HEK293T (cell line): ENCODE results near the gene SLC7A10.
A peak's percentile ranks its signal among the peaks of the same experiment; 100 is the strongest.

Experiments used
- CTCF ChIA-PET: fragments of 350-600 bp; formaldehyde crosslinking; extraction: SDS; loops from one replicate; lab custom pipeline; 2021; ENCODE audit warnings: antibody characterized with exemption, inconsistent platforms; lab: Yijun Ruan, JAX
- POLR2A ChIA-PET: fragments of 350-600 bp; formaldehyde crosslinking; extraction: SDS; loops from one replicate; lab custom pipeline; 2020; ENCODE audit warnings: antibody characterized with exemption, inconsistent platforms; lab: Yijun Ruan, JAX
- DNase-seq: peaks from one replicate; pipeline ENCODE4 v3.0.0; 2012; ENCODE audit warnings: mixed read lengths; ENCODE audit errors: extremely low spot score
- ARNT ChIP-seq: fragments of 450-650 bp; IDR thresholded peaks from 2 replicates; pipeline ENCODE4 v1.6.1; 2017; ENCODE audit warnings: mild to moderate bottlenecking
- BHLHE40 ChIP-seq: fragments of 450-650 bp; IDR thresholded peaks from 2 replicates; pipeline ENCODE4 v1.6.1; 2016; ENCODE audit warnings: mild to moderate bottlenecking, moderate library complexity, borderline replicate concordance
- CTBP1 ChIP-seq: fragments of 450-650 bp; IDR thresholded peaks from 2 replicates; pipeline ENCODE4 v1.6.1; 2016; ENCODE audit warnings: borderline replicate concordance
- ELF4 ChIP-seq: fragments of 450-650 bp; IDR thresholded peaks from 2 replicates; pipeline ENCODE4 v1.6.1; 2017; ENCODE audit warnings: antibody characterized with exemption
- FOXA1 ChIP-seq: fragments of 450-650 bp; IDR thresholded peaks from 2 replicates; pipeline ENCODE4 v1.6.1; 2016; ENCODE audit warnings: mild to moderate bottlenecking
- FOXK2 ChIP-seq: fragments of 450-650 bp; IDR thresholded peaks from 2 replicates; pipeline ENCODE4 v1.6.1; 2016; ENCODE audit warnings: mild to moderate bottlenecking
- FOXM1 ChIP-seq: fragments of 450-650 bp; IDR thresholded peaks from 2 replicates; pipeline ENCODE4 v1.6.1; 2017; ENCODE audit warnings: mild to moderate bottlenecking, borderline replicate concordance
- HDGF ChIP-seq: fragments of 450-650 bp; IDR thresholded peaks from 2 replicates; pipeline ENCODE4 v1.6.1; 2017; ENCODE audit warnings: antibody characterized with exemption, borderline replicate concordance
- L3MBTL2 ChIP-seq: fragments of 450-650 bp; conservative IDR thresholded peaks from 2 replicates; pipeline ENCODE4 v1.6.1; 2016; ENCODE audit warnings: mild to moderate bottlenecking
- LEF1 ChIP-seq: fragments of 450-650 bp; IDR thresholded peaks from 2 replicates; pipeline ENCODE4 v1.6.1; 2017; ENCODE audit warnings: mild to moderate bottlenecking, borderline replicate concordance
- NFRKB ChIP-seq: fragments of 450-650 bp; IDR thresholded peaks from 2 replicates; pipeline ENCODE4 v1.6.1; 2016; ENCODE audit warnings: mild to moderate bottlenecking, moderate library complexity
- SP1 ChIP-seq: fragments of 450-650 bp; IDR thresholded peaks from 2 replicates; pipeline ENCODE4 v1.6.1; 2017
- SUZ12 ChIP-seq: fragments of 450-650 bp; IDR thresholded peaks from 2 replicates; pipeline ENCODE4 v1.6.1; 2016; ENCODE audit warnings: mild to moderate bottlenecking
- TARDBP ChIP-seq: fragments of 450-650 bp; IDR thresholded peaks from 2 replicates; pipeline ENCODE4 v1.6.1; 2016
- ZNF384 ChIP-seq: fragments of 450-650 bp; IDR thresholded peaks from 2 replicates; pipeline ENCODE4 v1.6.1; 2016
- TF ChIP-seq, protein P1 (sequence below): fragments of 450-650 bp; IDR thresholded peaks from 2 replicates; pipeline ENCODE4 v1.6.1; 2016

Gene SLC7A10

DNA sequence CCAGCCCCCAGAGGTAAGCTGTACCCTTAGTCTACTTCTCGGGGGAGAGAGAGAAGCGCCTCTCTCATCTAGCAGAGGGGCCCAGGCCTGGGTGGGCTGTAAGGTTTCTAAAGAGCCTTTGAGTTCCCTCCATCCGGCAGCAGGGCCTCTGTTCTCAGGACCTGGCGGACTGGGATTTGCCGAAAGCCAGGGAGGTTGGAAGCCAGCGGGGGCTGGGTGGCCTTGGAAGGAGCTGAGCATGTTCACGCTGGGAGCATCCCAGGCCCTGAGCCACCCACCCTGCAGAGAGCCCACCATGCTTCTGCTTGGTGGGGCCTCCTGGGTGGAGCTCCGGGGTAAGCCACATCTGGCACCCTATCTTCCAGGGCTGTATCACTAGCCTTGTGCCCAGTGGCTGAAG, 7.8 kb downstream of the SLC7A10 start:
- no peak for DNase-seq
- ChIA-PET CTCF (no interaction called here), POLR2A (no interaction called here)
- TF ChIP-seq L3MBTL2 (no peak), TARDBP (no peak), HDGF (no peak), FOXM1 (no peak), SUZ12 (no peak), BHLHE40 (no peak), FOXA1 (no peak), CTBP1 (no peak), NFRKB (no peak), LEF1 (no peak), SP1 (no peak)
- TF ChIP-seq, protein P1, sequence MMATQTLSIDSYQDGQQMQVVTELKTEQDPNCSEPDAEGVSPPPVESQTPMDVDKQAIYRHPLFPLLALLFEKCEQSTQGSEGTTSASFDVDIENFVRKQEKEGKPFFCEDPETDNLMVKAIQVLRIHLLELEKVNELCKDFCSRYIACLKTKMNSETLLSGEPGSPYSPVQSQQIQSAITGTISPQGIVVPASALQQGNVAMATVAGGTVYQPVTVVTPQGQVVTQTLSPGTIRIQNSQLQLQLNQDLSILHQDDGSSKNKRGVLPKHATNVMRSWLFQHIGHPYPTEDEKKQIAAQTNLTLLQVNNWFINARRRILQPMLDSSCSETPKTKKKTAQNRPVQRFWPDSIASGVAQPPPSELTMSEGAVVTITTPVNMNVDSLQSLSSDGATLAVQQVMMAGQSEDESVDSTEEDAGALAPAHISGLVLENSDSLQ, result no peak

DNA sequence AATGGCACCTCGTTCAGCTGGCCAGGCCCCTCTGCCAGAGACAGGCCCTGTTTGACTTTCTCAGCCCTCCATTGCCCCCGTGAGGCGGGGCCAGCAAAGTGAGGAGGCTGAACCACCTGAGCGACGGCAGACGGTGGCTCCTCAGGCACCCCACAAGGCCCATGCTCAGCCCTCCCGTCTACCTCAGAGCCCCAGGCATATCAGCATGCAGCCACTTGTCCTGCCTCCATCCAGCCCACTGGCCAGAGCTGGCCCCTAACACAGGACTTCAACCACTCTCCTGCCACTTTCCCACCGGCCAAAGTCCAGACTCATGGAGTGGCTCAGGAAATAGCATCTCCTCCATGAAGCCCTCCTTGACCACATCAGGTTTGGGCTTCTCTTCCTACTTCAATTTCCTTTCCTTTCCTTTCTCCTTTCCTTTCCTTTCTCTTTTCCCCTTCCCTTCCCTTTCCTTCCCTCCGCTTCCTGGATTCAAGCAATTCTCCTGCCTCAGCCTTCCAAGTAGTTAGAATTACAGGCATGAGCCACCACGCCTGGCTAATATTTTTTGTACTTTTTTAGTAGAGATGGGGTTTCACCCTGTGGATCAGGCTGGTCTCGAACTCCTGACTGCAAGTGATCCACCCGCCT, 9.3 kb downstream of the SLC7A10 start:
- CTCF ChIA-PET, result no interaction called here
- POLR2A ChIA-PET, result no interaction called here
- TF ChIP-seq LEF1 (no peak), HDGF (no peak), SUZ12 (no peak), SP1 (no peak), CTBP1 (no peak), FOXA1 (no peak), L3MBTL2 (no peak), ZNF384 (no peak), TARDBP (no peak), FOXM1 (no peak)
- TF ChIP-seq, protein P1, result no peak
- DNase-seq, result no peak

DNA sequence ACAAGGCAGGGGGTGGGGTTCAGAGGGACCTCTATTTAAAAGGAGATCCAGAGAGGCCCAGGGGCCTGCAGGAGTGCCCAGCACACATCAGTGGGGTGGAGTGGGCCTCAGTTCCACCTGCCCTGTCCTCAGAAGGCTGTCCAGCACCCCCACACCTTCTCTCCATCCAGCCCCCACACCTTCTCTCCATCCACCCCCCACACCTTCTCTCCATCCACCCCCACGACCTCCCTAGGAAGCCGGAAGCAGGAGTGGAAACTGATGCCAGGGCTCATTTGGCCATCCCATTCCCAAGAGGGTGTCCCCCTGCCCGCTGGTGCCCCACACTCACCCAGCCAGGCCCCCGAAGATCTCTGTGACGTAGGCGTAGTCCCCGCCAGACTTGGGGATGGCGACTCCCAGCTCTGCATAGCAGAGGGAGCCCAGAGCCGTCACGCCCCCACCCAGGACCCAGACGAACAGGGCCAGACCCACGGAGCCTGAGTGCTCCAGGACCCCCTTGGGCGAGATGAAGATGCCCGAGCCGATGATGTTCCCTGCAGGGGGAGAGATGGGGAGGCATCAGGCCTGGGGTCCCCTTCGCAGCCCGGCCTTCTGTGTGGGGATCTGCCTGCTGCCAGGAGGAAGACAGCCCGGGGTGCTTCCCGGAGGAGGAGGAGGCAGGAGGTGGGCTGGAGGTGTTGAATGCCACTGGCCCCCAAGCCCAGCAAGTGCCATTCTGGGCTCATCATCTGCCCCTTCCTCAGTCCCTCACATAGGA, 10.0 kb downstream of the SLC7A10 start:
- POLR2A ChIA-PET, result no interaction called here
- CTCF ChIA-PET, result no interaction called here
- no peak for DNase-seq
- no peak for TF ChIP-seq ELF4
- no peak for TF ChIP-seq L3MBTL2
- TF ChIP-seq SP1, result no peak
- TF ChIP-seq NFRKB, result no peak
- no peak for TF ChIP-seq ZNF384
- TF ChIP-seq SUZ12, result no peak
- no peak for TF ChIP-seq HDGF
- TF ChIP-seq FOXM1, result no peak
- TF ChIP-seq CTBP1, result no peak
- TF ChIP-seq BHLHE40, result no peak
- no peak for TF ChIP-seq ARNT

DNA sequence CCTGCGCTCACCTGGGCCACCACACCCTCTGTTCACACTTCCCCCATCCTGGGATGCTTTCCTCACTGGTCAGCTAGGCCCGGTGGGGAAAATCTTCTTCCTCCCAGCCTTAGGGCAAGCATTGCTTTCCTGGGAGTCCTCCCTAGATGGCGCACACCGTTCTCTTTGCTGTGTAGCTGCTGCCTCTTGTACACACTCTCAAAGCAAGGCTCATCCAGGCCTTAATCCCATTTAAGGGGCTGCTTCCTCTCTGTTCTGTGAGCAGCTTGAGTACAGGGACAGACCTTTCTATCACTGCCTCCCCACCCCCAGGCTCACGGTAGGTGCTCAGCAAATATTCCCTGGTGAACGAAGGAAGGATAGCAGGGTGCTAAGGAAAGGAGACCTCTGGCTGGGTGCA, 11.1 kb downstream of the SLC7A10 start:
- ChIA-PET CTCF (no interaction called here), POLR2A (no interaction called here)
- DNase-seq, result peak; percentile 59
- no peak for TF ChIP-seq TARDBP
- TF ChIP-seq NFRKB, result no peak
- TF ChIP-seq CTBP1, result no peak
- no peak for TF ChIP-seq ZNF384
- TF ChIP-seq, protein P1, result no peak

DNA sequence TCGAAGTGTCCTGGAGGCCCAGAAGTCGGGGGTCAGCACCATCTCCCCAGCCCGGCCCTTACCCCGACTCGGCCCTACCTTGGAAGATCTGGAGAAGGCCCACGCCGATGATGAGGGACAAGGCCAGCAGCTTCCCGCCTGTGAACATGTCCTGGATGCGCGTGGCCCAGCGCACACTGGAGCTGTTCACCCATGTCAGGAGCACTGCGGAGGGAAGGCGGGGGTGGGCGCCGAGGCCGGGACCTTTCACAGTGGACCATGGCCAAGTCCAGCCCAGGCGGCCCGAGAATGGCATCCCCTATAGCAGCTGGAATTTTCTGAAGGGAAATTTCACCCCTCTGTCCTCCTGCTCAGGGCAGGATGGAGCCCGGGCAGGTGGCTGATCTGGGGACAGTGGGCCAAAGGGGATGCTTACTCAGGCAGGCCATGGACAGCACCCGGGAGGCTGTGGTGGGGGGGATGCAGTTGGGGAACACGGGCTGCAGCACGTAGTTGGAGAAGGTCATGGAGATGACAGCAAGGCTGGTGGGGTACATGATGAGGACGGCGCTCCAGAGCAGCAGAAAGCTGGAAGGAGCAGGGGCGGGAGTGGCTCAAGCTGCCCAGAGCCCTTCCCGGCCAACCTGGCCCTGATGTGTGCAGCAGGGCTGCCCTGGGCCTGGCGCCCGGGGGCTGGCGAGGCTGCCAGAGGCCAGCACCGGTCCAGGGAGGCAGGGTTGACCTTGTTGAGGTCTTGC, 13.0 kb downstream of the SLC7A10 start:
- no peak for DNase-seq
- TF ChIP-seq ZNF384, result no peak
- no peak for TF ChIP-seq FOXM1
- TF ChIP-seq HDGF, result no peak
- no peak for TF ChIP-seq ARNT
- TF ChIP-seq ELF4, result no peak
- no peak for TF ChIP-seq FOXK2
- no peak for TF ChIP-seq TARDBP
- no peak for TF ChIP-seq FOXA1
- no peak for TF ChIP-seq L3MBTL2
- TF ChIP-seq NFRKB, result no peak
- TF ChIP-seq, protein P1, result no peak
- TF ChIP-seq CTBP1, result no peak
- ChIA-PET POLR2A (no interaction called here), CTCF (no interaction called here)
